Peyer's patch (tissue), 4 donors: ENCODE data around the gene DDX49. TPM values are rescaled to one million over a fixed set of nuclear protein-coding genes. Genes with fewer than 3 reads are reported as not detected.

Source experiments
- DNase-seq, 3 donors: peaks; one replicate each; pipeline ENCODE4 v3.0.0-alpha.2; 2017 to 2019
- H3K27ac ChIP-seq, 4 donors: fragments of 200-600 bp; sonication (generic); one replicate each; pipeline ENCODE4 v1.5.1; 2016 to 2019
- H3K27me3 ChIP-seq, 2 donors: fragments of 200-600 bp; sonication (generic); one replicate each; pipeline ENCODE4 v1.5.1; 2019
- H3K36me3 ChIP-seq, 3 donors: fragments of 200-600 bp; sonication (generic); one replicate each; pipeline ENCODE4 v1.5.1; 2016 to 2019
- H3K4me1 ChIP-seq, 4 donors: fragments of 200-600 bp; sonication (generic); one replicate each; pipeline ENCODE4 v1.5.1; 2016 to 2019
- H3K4me3 ChIP-seq, 4 donors: fragments of 200-600 bp; sonication (generic); 1 replicate in 3 of 4; 2 replicates in 1 of 4; pipeline ENCODE4 v1.5.1; 2016 to 2019; ENCODE audit warnings: mild to moderate bottlenecking in 1 of 4
- H3K9me3 ChIP-seq, 4 donors: fragments of 200-600 bp; sonication (generic); one replicate each; pipeline ENCODE4 v1.5.1; 2016 to 2019; ENCODE audit warnings: mild to moderate bottlenecking in 1 of 4
- CTCF ChIP-seq, 6 experiments: fragments of 450-650 bp in 4 of 6; fragments of 200-600 bp in 2 of 6; sonication (generic) in 1 of 6; IDR thresholded peaks; one replicate each; pipeline ENCODE4 v1.5.1; 2017 to 2019; ENCODE audit warnings: antibody characterized with exemption in 6 of 6, mild to moderate bottlenecking in 3 of 6, moderate library complexity in 1 of 6
- POLR2A ChIP-seq, 2 donors: fragments of 450-650 bp; IDR thresholded peaks; one replicate each; pipeline ENCODE4 v1.5.1; 2017; ENCODE audit warnings: antibody characterized with exemption in 2 of 2, mild to moderate bottlenecking in 2 of 2, moderate library complexity in 2 of 2
- total RNA-seq, 4 donors: library from RNA; depleted of rRNA; stranded (reverse); fragments of >200 nt; gene quantifications; one replicate each; pipeline ENCODE4 v1.1.0, GENCODE V29; 2016

The DDX49 gene
- total RNA-seq, 4 donors from 2014 or later: 37.0 to 76.9 (median 47.1) TPM

DNA sequence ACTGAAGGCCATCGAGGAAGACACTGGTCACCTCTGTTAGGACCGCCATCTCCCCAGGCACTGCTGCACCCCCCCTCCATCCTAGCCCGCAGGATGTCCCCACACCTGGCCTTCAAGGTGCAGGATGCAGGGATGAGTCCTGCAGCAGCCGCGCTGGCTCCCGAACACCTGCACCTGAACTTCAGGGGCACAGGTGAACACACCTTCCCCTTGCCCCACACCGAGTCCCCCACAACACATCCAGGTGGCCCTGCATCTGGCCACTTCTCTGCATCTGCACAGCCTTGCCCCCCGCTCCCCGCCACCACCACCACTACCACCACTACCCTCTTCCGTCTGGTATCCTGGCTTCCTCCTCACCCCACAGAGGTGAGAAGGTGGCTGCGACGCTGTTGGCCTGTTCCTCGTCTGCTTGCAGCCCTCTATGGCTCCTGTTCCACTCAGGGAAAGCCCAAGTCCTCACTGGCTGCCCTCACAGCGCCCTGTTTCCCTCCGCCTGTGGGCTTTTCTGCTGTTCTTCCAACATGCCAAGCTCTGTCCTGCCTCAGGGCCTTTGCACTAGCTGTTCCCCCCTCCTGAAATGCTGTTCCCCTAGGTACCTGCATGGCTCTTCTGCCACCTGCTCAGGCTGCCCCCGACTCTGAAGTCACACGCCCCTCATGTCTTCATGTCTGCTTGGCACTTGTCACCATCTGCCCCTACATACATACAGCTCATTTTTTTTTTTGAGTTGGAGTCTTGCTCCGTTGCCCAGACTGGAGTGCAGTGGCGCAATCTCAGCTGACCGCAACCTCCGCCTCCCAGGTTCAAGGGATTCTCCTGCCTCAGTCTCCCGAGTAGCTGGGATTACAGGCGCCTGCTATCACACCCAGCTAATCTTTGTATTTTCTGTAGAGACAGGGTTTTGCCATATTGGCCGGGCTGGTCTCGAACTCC is 22.2 kb upstream of the DDX49 start:
- TF ChIP-seq CTCF (IDR thresholded peaks at IDR 0.05) (no peak), POLR2A (IDR thresholded peaks at IDR 0.05) (no peak)
- H3K27ac ChIP-seq: no peak overlapping the region
- peaks cover 0 to 34% (median 6%) of the 10 kb centered on the region in 4 donors for H3K4me1 ChIP-seq
- peaks cover 0 to 30% (median 0%) of the 10 kb centered on the region in 3 donors for H3K36me3 ChIP-seq
- H3K27me3 ChIP-seq: peaks cover 0 to 17% of the 10 kb centered on the region in 2 donors
- no peaks in the 10 kb centered on the region for H3K9me3 ChIP-seq
- no peak overlapping the region for H3K4me3 ChIP-seq
- no peak for DNase-seq

- no peaks in the 10 kb centered on the region for H3K9me3 ChIP-seq
- H3K4me1 ChIP-seq: peaks cover 0 to 34% (median 6%) of the 10 kb centered on the region in 4 donors
- peaks cover 0 to 17% of the 10 kb centered on the region in 2 donors for H3K27me3 ChIP-seq
- H3K36me3 ChIP-seq: peaks cover 0 to 33% (median 0%) of the 10 kb centered on the region in 3 donors
- DNase-seq: no peak
- peak overlapping the region in 1 of 4 donors; percentile 9 for H3K27ac ChIP-seq
- H3K4me3 ChIP-seq: no peak overlapping the region
- TF ChIP-seq CTCF (IDR thresholded peaks at IDR 0.05) (no peak), POLR2A (IDR thresholded peaks at IDR 0.05) (no peak)
Measured at GRCh38 chr19:18898081-18898606, 21.4 kb upstream of the DDX49 start.

- peak overlapping the region in 1 of 4 donors; percentile 9 for H3K27ac ChIP-seq
- H3K4me3 ChIP-seq: no peak overlapping the region
- peak in 2 of 3 donors; percentile 61 to 65 for DNase-seq
- H3K27me3 ChIP-seq: peaks cover 0 to 17% of the 10 kb centered on the region in 2 donors
- peaks cover 0 to 34% (median 6%) of the 10 kb centered on the region in 4 donors for H3K4me1 ChIP-seq
- no peaks in the 10 kb centered on the region for H3K9me3 ChIP-seq
- TF ChIP-seq POLR2A (IDR thresholded peaks at IDR 0.05) (no peak), CTCF (IDR thresholded peaks at IDR 0.05) (no peak)
- H3K36me3 ChIP-seq: peaks cover 0 to 39% (median 0%) of the 10 kb centered on the region in 3 donors
Measured at GRCh38 chr19:18898607-18899408, 20.7 kb upstream of the DDX49 start.

GRCh38 chr19:18899624-18900560 is 19.6 kb upstream of the DDX49 start:
- TF ChIP-seq CTCF (IDR thresholded peaks at IDR 0.05) (no peak), POLR2A (IDR thresholded peaks at IDR 0.05) (no peak)
- no peak overlapping the region for H3K27ac ChIP-seq
- DNase-seq: no peak
- peaks cover 0 to 8% of the 10 kb centered on the region in 2 donors for H3K27me3 ChIP-seq
- peaks cover 0 to 50% (median 0%) of the 10 kb centered on the region in 3 donors for H3K36me3 ChIP-seq
- peaks cover 0 to 31% (median 6%) of the 10 kb centered on the region in 4 donors for H3K4me1 ChIP-seq
- no peak overlapping the region for H3K4me3 ChIP-seq
- no peaks in the 10 kb centered on the region for H3K9me3 ChIP-seq
